Adrenal gland (tissue), 12 donors: ENCODE data around the gene PARD6G. TPM values are rescaled to one million over a fixed set of nuclear protein-coding genes. Genes with fewer than 3 reads are reported as not detected.
A peak's percentile ranks its signal among the peaks of the same experiment; 100 is the strongest.

Experiments used
- DNase-seq, 7 donors: peaks; one replicate each; pipeline ENCODE4 v3.0.0-alpha.2; 2019 to 2020
- H3K27ac ChIP-seq, 5 donors: fragments of 200-600 bp; sonication (generic) in 4 of 5; 1 replicate in 3 of 5; 2 replicates in 2 of 5; pipeline versions ENCODE4 v1.5.1 to v1.8.0; 2016 to 2020; ENCODE audit warnings: mild to moderate bottlenecking in 1 of 5
- H3K27me3 ChIP-seq: fragments of 200-600 bp; 2 replicates; pipeline ENCODE4 v1.8.0; 2021
- H3K36me3 ChIP-seq, 2 donors: fragments of 200-600 bp; replicated peaks in 1 of 2; 1 replicate in 1 of 2; 2 replicates in 1 of 2; pipeline versions ENCODE4 v1.5.1 to v1.8.0; 2018 to 2022
- H3K4me1 ChIP-seq, 2 donors: fragments of 200-600 bp; replicated peaks in 1 of 2; 1 replicate in 1 of 2; 2 replicates in 1 of 2; pipeline versions ENCODE4 v1.5.1 to v1.8.0; 2018 to 2021
- H3K4me3 ChIP-seq, 4 donors: fragments of 200-600 bp; sonication (generic) in 3 of 4; one replicate each; pipeline ENCODE4 v1.5.1; 2016 to 2018
- H3K9me3 ChIP-seq, 3 donors: fragments of 200-600 bp; sonication (generic) in 1 of 3; replicated peaks in 1 of 3; 1 replicate in 2 of 3; 2 replicates in 1 of 3; pipeline versions ENCODE4 v1.5.1 to v1.8.0; 2016 to 2021
- POLR2A ChIP-seq, 2 donors: fragments of 450-650 bp; IDR thresholded peaks; one replicate each; pipeline ENCODE4 v1.6.1; 2017; ENCODE audit warnings: antibody characterized with exemption in 2 of 2, mild to moderate bottlenecking in 2 of 2, moderate library complexity in 1 of 2
- WGBS, 4 donors: extraction: QIAGEN DNeasy Blood & Tissue Kit in 2 of 4; methylation state at CpG; one replicate each; pipeline versions ENCODE4 v1.1.5 to v1.1.7; 2013 to 2017; 5-methylcytosine and 5-hydroxymethylcytosine counted together
- intact Hi-C, 2 donors: fragments of 100-400 bp; cut with DNase I; formaldehyde crosslinking; loops; one replicate each; pipeline versions ENCODE4 v1.14.1 to v1.15.0; 2022 to 2023
- polyA plus RNA-seq, 3 donors: library from polyadenylated mRNA; stranded (reverse); fragments of 200-250 nt in 2 of 3; fragments of 350-450 nt in 1 of 3; fragmentation: Illumina TruSeq in 1 of 3; extraction: RNeasy Lipid Tissue Mini Kit (QIAGEN cat#74804) in 1 of 3; gene quantifications; one replicate each; pipeline ENCODE4 v1.2.3, GENCODE V29; 2013 to 2014
- total RNA-seq, 9 donors: library from RNA; depleted of rRNA in 4 of 9; stranded (reverse); fragments of >200 nt in 4 of 9; fragments of 120-200 nt in 1 of 9; fragmentation: NEBNext Ultra II Directional in 1 of 9; extraction: Animal tissue kit (Norgen Biotek cat#: 25700) in 1 of 9; gene quantifications; one replicate each; pipeline versions ENCODE4 v1.1.0 to v1.2.4, GENCODE V29; 2013 to 2023
- TF ChIP-seq, protein P1 (sequence below), 6 experiments: fragments of 450-650 bp in 4 of 6; fragments of 200-600 bp in 2 of 6; sonication (generic) in 1 of 6; IDR thresholded peaks; 1 replicate in 5 of 6; 2 replicates in 1 of 6; pipeline versions ENCODE4 v1.5.1 to v1.8.0; 2016 to 2021; ENCODE audit warnings: antibody characterized with exemption in 6 of 6, mild to moderate bottlenecking in 2 of 6, moderate library complexity in 1 of 6
- donor health status: healthy with polysubstance abuse.
- donor health status: Bipolar disorder and iron deficiency.
- donor health status: DM: yes; HTN: yes; CAD: no.
- donor health status: DM: no; HTN: no; CAD: no.
- donor health status: DM: no; HTN: no; CAD: no.
- donor health status: DM: yes; HTN: yes; CAD: no.

Gene PARD6G
- total and polyA plus RNA-seq, 12 donors, result 0.95 to 4.3 (median 2.3) TPM

DNA sequence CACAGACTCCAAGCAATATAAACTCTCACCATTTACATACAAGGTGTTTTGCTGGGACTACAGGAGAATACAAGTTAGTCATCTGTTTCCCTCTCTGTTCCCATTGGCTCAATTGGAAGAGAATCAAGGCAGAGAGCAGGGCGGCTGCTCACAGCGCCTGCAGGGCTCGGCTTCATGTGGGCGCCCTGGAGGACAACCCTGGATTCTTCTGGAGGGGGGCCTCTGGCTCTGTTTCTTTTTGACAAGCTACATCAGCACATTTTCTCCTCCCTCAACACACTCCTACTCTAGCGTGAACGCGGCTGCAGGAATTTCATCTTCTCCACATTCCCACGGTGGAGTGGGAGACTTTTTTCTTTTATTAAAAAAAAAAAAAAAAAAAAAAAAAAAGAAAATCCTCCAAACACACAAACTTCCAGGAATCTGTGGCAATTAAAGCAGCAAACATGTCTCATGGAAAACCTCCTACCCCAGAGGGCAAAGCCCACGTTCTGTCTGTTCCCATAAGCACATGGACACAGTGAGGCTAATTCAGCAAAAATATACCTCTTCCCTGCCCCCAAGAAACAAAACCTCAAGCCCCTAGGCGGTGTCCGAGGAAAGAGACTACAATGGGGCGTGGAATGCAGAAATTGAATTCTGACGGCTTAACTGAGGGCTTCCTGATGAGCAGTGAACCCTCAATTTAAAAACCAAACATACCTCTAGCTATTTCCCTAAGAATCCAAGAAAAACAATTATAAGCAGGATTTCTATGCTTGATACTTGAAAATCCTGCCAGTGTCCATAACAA lies 50.6 kb downstream of the PARD6G start:
- H3K27ac ChIP-seq, result peak overlapping the region in 1 of 5 donors; percentile 40
- H3K4me3 ChIP-seq, result no peak overlapping the region
- TF ChIP-seq, protein P1, sequence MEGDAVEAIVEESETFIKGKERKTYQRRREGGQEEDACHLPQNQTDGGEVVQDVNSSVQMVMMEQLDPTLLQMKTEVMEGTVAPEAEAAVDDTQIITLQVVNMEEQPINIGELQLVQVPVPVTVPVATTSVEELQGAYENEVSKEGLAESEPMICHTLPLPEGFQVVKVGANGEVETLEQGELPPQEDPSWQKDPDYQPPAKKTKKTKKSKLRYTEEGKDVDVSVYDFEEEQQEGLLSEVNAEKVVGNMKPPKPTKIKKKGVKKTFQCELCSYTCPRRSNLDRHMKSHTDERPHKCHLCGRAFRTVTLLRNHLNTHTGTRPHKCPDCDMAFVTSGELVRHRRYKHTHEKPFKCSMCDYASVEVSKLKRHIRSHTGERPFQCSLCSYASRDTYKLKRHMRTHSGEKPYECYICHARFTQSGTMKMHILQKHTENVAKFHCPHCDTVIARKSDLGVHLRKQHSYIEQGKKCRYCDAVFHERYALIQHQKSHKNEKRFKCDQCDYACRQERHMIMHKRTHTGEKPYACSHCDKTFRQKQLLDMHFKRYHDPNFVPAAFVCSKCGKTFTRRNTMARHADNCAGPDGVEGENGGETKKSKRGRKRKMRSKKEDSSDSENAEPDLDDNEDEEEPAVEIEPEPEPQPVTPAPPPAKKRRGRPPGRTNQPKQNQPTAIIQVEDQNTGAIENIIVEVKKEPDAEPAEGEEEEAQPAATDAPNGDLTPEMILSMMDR (IDR thresholded peaks at IDR 0.05), result no peak
- no peak for TF ChIP-seq POLR2A (IDR thresholded peaks at IDR 0.05)
- no peaks in the 10 kb centered on the region for H3K36me3 ChIP-seq
- intact Hi-C loops, result no loop called here
- no peaks in the 10 kb centered on the region for H3K27me3 ChIP-seq
- H3K4me1 ChIP-seq, result no peaks in the 10 kb centered on the region
- no peaks in the 10 kb centered on the region for H3K9me3 ChIP-seq
- 58 to 68% (median 65%) methylated on average over 13 of the region's 13 CpGs for WGBS, 4 donors
- DNase-seq, result peak in 1 of 7 donors; percentile 50

DNA sequence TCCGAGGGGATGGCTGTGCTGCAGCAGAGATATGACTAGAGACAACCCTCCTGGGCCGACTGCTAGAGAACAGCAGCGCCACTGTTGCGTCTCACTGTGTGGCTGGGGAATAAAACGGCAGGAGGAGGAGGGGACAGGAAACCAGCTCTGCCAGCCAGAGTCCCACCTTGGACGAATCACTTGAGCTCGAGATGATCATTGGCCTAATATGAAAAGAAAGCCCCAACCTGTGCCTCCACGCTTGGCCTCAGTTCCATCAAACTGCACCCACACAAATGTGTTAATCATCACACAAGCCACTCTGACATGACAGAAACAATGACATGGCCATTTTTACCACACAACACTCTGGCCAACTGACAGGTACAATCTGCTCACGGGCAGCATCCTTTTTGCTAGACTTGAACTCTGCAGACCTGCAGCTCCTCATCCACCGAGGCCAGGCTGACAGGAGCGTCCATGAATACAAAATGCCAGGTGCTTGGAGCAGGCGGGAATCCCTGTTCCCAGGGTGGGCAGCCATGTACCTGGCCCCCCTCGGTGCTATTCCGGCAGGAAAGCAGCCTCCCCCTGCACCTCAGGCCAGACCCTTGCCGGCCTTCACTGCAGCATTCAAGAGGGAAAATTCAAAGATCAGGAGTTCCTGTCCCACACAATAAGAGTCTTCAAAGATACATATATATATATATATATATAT lies 52.3 kb downstream of the PARD6G start:
- Histone ChIP-seq H3K36me3 (no peaks in the 10 kb centered on the region), H3K27me3 (no peaks in the 10 kb centered on the region), H3K9me3 (no peaks in the 10 kb centered on the region), H3K27ac (no peak overlapping the region), H3K4me3 (no peak overlapping the region), H3K4me1 (no peaks in the 10 kb centered on the region)
- intact Hi-C loops, result no loop called here
- WGBS, 4 donors, result 79 to 89% (median 83%) methylated on average over 13 to 15 of the region's 15 CpGs
- TF ChIP-seq, protein P1 (IDR thresholded peaks at IDR 0.05), result no peak
- TF ChIP-seq POLR2A (IDR thresholded peaks at IDR 0.05), result no peak
- peak in 2 of 7 donors; percentile 5 to 35 for DNase-seq

DNA sequence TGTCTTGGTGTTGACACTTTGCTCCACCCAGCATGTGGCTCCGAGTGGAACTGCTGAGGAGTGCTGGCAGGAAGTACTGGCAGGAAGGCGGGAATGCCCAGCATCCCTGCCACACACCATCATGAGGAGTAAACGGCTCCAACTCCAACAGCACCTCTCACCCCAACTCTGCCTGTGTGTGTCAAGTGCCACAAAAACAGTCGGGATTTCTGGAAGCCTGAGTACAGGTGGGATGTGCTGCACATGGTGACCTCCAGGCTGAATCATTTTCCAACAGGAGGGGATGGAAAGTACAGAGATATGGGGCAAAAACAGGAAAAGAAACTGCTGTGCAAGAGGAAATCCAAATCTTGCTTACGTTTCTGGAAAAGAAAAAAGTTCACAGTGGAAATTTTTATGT lies 53.6 kb downstream of the PARD6G start:
- DNase-seq, result peak in 2 of 7 donors; percentile 1 to 3
- Histone ChIP-seq H3K27me3 (no peaks in the 10 kb centered on the region), H3K9me3 (no peaks in the 10 kb centered on the region), H3K4me3 (no peak overlapping the region), H3K36me3 (no peaks in the 10 kb centered on the region), H3K27ac (no peak overlapping the region), H3K4me1 (no peaks in the 10 kb centered on the region)
- intact Hi-C loops, result no loop called here
- TF ChIP-seq, protein P1 (IDR thresholded peaks at IDR 0.05), result no peak
- TF ChIP-seq POLR2A (IDR thresholded peaks at IDR 0.05), result no peak
- WGBS, 4 donors, result 64 to 78% (median 67%) methylated on average over 3 to 5 of the region's 5 CpGs

DNA sequence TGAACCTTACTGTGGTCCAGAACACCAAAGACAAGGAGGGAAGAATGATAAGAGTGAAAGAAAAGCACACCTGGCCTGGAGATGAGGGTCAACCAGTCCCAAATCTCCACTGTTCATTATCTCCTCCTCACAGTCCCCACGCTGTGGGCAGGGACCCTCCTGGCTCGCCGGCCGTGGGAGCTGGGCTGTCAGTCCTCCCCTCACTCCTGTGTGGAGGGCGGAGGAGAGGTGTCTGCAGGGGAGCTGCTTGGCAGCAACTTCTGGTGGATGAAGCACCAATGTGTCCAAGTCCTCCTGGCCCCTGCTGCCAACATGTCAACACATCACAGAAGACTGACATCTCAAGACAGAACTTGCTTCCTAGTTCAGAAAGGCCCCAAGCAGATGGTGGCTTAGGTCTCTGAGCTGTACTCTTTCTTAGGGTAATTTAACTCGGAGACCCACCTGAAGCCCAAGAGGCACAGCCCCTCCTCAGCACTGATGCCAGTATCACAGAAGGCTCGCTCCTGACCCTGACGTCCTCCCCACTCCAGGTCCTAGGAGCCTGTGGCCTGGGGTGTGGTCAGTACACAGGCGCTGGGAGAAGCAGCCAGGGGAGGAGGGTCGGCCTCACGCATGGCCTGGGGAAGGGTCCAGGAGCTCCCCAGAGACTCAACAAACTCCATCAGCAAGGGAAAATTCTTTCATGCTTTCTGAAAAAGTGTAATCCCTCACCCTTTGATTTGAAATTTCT lies 54.5 kb downstream of the PARD6G start:
- Histone ChIP-seq H3K4me3 (no peak overlapping the region), H3K4me1 (no peaks in the 10 kb centered on the region), H3K27me3 (no peaks in the 10 kb centered on the region), H3K9me3 (no peaks in the 10 kb centered on the region), H3K27ac (no peak overlapping the region), H3K36me3 (no peaks in the 10 kb centered on the region)
- intact Hi-C loops, result no loop called here
- peak in 1 of 7 donors; percentile 18 for DNase-seq
- WGBS, 4 donors, result 84 to 95% (median 92%) methylated on average over 9 to 11 of the region's 11 CpGs
- no peak for TF ChIP-seq POLR2A (IDR thresholded peaks at IDR 0.05)
- TF ChIP-seq, protein P1 (IDR thresholded peaks at IDR 0.05), result no peak
